Stimulated activated CD8-positive, alpha-beta memory T cell treated with anti-CD3 and anti-CD28 coated beads, Interleukin-4, amount 100 ng/mL, for 1 hour (primary cell): ENCODE data around the gene ROBO4.

Experiments used
- DNase-seq, 2 donors: peaks; one replicate each; pipeline ENCODE4 v3.0.0-alpha.2; 2020; ENCODE audit warnings: low read depth in 2 of 2, low spot score in 1 of 2

ROBO4 gene

GRCh38 chr11:124897674-124898262 is at the start of gene ROBO4:
ROBO4 (minus strand) TSS chr11:124897865; CDS start chr11:124897795, 70 bp downstream.
- DNase-seq = no peak

- no peak for DNase-seq
Observed at GRCh38 chr11:124946735-124947141, 49.1 kb upstream of the ROBO4 start.

DNA sequence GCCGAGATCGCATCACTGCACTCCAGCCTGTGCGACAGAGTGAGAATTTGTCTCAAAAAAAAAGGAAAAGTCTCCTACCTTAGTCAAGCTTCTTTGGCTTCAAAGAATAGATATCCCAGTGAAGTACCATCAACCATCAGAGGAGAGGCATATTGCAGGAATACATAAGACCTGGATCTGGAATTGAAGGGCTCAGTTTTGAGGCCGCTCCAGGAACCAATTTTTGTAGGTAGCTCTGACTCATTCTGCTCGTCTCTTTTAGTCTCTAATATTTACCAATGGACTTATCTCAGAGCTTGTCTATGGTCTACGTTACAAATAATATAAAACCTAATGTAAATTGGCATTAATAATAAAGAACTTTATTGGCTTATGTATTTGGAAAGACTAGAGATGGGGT is 48.2 kb upstream of the ROBO4 start:
- no peak for DNase-seq

GRCh38 chr11:124944565-124944964 is 46.9 kb upstream of the ROBO4 start:
- no peak for DNase-seq

- DNase-seq = no peak
Observed at GRCh38 chr11:124943741-124944140, 46.1 kb upstream of the ROBO4 start.

DNA sequence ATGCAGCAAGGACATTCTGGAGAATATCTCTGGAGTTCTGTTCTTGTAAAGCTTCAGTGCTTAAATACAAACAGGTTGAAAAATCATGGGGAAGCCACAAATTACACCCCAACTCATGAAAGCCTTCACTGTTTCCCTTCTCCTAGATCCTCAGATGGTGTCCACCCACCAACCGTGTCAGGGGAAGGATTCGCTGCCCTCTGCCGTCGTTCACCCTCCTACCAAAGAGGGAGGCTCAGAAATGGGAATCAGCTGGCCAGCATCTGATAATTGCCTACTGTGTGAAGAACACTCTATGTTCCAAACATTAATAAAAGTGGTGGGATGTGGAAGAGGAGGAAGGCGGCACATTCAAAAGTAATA is 45.6 kb upstream of the ROBO4 start:
- DNase-seq = no peak

- DNase-seq = no peak
Observed at GRCh38 chr11:124942466-124943253, 45.0 kb upstream of the ROBO4 start.

GRCh38 chr11:124941703-124942102 is 44.0 kb upstream of the ROBO4 start:
- DNase-seq = no peak

DNA sequence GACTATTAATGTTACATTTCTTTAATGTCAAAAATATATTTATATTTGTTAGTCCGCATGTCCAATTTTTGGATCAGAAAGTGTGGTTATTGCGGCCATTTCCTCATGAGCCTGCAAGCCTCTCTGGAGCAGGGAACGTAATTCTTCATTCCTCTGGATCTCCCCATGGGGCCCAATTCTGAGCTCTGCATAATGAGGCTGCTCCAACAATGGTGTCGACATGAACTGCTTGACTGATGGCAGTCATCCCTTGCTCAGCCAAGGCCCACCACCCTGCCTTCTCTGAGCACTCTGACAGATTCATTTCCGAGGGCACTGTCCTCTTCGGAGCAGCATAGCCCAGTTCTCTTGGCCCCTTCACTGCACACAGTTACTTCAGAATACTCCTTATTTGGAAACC is 41.3 kb upstream of the ROBO4 start:
- no peak for DNase-seq

DNA sequence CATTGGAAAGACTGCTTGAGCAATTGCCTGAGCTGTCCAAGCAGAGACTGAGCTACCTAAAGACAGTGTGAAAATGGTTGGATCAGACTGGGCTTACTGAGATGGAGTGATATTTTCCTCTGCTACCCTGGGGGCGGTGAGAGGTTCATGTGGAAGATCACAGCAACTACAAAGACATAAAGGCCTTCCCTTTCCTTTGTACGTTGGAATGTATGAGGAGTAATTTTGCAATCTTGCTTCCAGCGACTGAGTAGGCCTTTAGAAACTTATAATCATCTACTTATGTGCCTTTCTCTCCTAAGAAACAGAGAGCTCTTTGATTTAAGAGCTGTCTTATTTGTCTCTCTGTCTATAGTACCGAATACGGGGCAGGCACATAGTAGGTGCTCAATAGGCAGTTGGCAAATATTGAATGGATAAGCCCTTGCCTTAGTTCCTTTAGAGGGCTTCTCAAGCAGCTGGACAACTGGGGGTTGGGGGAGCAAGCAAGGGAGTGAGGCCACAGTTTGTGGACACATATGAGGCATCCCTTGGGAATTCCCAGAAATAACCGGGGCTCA is 40.6 kb upstream of the ROBO4 start:
- DNase-seq = no peak

DNA sequence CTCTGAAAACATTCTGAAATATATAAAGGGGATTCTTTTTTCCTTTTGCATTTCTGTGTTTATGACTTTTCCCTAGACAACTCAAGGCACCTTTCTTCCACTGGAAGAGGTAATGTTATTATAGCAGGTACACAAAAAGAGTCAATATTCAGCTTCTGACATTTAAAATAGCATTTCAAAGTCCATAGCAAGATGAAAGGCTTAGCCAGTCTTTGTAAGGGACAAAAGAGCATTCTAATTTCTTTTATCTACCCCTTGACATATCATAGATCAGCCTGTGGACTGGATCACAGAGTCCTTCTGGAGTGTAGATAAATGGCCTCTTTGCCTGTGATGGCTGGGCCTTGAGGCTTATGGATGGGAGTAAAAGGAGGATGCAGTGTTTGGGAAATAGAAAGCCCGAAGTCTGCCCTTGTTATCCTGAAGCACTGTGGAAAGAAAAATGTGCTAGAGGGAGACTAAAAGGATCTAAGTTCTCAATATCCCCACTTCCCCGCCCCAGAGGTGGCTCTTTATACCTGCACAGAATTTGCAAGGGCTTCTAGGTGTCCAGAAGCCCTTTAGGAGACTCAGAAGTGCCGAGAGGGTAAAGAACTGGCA is 39.8 kb upstream of the ROBO4 start:
- no peak for DNase-seq

GRCh38 chr11:124935548-124936514 is 38.2 kb upstream of the ROBO4 start, which contains the start of gene HEPACAM:
HEPACAM (minus strand) TSS chr11:124936047; CDS start chr11:124936006, 41 bp downstream.
- DNase-seq = no peak

- no peak for DNase-seq
Observed at GRCh38 chr11:124934862-124935547, 37.3 kb upstream of the ROBO4 start.

DNA sequence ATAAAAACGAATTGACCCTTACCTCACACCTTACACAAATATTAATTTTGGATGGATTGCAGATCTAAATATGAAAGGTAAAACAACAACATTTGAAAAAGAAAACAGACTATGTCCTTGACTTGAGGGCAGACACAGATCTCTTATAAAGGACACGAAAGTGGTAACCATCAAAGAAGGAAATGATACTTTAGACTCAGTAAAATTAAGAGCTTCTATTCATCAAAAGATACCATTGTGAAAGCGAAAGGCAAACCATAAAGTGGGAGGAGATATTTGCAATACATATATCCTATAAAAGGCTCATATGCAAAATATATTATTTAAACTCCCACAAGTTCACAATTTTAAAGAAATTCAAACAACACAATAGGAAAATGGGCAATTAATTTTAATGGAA is 33.1 kb upstream of the ROBO4 start:
- DNase-seq = no peak

DNA sequence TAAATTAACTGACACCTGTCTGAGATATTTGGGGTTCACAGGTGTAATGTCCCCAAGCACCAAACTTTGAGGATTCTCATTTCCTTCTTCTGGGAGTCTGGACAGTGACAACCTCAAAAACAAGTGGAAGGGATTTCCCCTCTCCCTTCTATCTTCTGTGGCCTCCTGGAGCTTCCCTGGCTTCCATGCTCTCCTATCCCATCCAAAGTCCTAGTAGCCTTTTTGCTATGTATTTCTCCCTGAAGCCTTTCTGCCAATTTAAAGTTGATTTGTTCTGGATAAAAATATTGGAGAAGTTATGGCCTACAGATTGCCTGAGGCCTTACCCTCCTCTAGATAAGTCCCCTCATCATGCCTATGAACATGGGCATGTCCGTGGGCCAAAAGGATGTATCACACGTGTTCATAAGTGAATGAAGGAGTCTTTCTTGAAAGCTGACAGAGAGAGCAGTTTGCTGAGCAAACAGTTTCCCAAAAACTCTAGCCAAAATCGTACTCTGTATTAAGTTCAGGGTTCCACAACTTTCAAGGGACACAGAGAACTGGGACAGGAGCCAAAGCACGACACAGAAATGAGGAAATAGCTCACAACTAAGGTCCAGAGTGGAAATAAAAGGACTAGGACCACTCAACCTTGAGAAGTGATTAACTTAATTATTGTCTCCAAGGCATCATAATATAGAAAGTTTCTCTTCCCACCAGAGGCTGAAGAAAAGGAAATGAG is 31.4 kb upstream of the ROBO4 start:
- no peak for DNase-seq

- DNase-seq = no peak
Observed at GRCh38 chr11:124923296-124923695, 25.6 kb upstream of the ROBO4 start.

- DNase-seq = no peak
Observed at GRCh38 chr11:124922831-124923230, 25.2 kb upstream of the ROBO4 start.

DNA sequence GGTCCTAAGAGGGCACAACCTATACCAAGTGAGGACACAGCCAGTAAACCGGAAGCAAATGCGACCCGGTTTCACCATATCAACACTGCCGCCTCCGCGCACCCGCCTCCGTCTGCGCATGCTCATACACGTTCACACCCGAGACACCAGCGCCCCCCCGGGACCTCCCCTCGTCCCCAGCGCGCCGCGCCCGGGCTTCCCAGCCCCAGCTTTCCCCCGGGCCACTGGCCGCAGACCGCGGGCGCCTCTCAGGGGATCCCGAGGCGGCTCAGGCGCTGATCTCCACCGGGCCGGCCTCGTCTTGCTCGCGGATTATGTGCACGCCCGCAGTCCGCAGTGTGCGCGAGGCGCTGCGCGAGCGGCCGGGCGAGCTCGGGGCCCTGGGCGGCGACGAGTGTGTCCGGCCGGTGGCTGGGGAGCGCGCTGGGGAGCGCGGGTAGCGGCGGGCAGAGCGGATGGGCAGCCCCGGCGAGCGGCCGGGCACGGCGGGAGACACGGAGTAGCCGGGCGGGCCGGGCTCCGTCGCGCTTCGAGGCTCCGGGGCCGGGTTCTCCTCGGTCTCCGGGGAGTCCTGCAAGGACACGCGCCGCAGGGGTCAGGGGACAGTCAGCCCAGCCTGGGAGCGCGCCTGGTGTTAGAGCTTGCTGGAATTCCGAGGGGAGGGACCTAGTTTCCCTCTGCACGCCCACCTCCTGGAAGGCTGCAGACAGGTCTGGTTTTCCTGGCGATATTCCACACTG is 23.4 kb upstream of the ROBO4 start:
- peak; percentile 59 to 64 for DNase-seq

DNA sequence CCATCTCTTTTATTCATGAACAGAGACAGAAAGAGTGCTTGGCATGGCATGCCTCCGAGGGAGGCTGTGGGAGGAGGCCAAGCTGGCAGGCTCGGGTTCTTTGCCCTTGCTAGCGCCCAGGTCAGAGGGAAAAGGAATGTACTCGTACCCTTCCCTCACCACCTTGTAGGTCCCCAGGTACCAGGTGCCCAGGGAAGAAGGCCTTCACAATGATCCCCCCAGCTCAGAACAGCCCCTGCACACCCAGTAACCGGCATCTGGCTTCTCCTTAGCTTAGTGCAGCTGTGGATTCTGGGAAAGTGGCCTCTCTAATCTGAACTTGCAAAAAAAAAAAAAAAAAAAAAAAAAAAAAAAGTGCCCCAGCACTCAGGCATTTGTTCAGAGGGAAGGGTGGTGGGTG is 22.7 kb upstream of the ROBO4 start:
- DNase-seq = no peak
